PFSK-1 (cell line): ENCODE data around the gene ADAM12.

Experiments used
- POLR2AphosphoS5 ChIP-seq: IDR thresholded peaks from 2 replicates; pipeline ENCODE4 v1.6.1; 2012; ENCODE audit warnings: low read depth, mild to moderate bottlenecking, control low read depth, low read length, moderate library complexity
- REST ChIP-seq, 2 experiments: IDR thresholded peaks; 2 replicates each; pipeline versions ENCODE4 v1.6.1 to v1.8.0; 2011 to 2012; ENCODE audit warnings: low read depth in 2 of 2, low read length in 2 of 2, control low read depth in 1 of 2, inconsistent platforms in 1 of 2, mild to moderate bottlenecking in 1 of 2, moderate library complexity in 1 of 2; ENCODE audit not compliant: insufficient read depth in 1 of 2

- TF ChIP-seq POLR2AphosphoS5 (no peak), REST (IDR thresholded peaks at IDR 0.05; ENCODE audit: insufficient read depth in 1 of 2, low read depth in 2 of 2, low read length in 2 of 2) (no peak)
Observed at GRCh38 chr10:126352453-126352852, 35.8 kb downstream of the ADAM12 start.
